Measurements from ENCODE around the gene HS3ST5. TPM values are rescaled to one million over a fixed set of nuclear protein-coding genes. Genes with fewer than 3 reads are reported as not detected.
A peak's percentile ranks its signal among the peaks of the same experiment; 100 is the strongest.

The HS3ST5 gene
- total RNA-seq, 1 experiment from 2014 or later, result 0.55 TPM

DNA sequence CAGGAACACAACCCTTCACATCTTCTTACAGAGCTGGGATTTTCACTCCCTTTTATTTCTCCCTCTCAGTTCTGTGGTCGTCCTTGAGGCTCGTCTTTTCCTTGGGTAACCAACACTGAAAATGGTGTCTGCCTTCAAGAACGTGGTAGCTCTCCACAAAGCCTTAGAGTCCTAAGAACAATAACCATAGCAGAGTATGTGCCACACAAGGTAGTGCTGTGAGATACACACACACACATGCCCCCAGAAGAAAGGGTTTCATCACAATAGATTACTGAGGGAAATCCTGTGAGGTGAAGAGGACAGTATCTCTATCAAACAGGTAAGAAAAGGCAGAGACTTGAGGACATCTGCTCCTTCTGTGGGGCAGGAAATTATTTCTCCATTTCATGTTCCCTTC is 267.0 kb downstream of the HS3ST5 start:
- no peak overlapping the region for H3K4me3 ChIP-seq
- H3K36me3 ChIP-seq, result no peaks in the 10 kb centered on the region
- H3K9me3 ChIP-seq (replicated peaks), result no peaks in the 10 kb centered on the region
- no peak for DNase-seq
- H3K4me1 ChIP-seq, result peaks cover 14% of the 10 kb centered on the region
- H3K27me3 ChIP-seq, result no peaks in the 10 kb centered on the region
- H3K27ac ChIP-seq, result no peak overlapping the region

DNA sequence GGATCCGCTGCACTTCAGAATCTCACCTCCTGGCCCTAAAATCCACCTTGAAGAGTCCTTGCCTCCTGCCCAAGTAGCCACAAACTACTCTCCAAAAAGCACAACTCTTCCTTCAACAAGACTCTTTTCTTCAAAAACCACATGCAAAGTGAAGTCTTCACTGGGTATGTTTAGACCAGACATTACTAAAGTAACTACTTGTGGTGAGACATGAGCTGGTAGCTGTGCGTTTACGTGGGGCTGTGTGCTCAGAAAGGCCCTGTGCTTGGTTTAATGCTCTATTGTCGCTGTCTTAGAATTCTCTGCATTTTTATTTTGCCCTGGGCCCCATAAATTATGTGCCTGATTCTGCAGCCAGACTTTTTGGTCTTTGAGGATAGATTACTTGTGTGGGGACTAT is 267.5 kb downstream of the HS3ST5 start:
- Histone ChIP-seq H3K4me3 (no peak overlapping the region), H3K36me3 (no peaks in the 10 kb centered on the region), H3K9me3 (replicated peaks) (no peaks in the 10 kb centered on the region), H3K27ac (no peak overlapping the region), H3K4me1 (peaks cover 11% of the 10 kb centered on the region), H3K27me3 (no peaks in the 10 kb centered on the region)
- no peak for DNase-seq

GRCh38 chr6:114068771-114069170 is 274.1 kb downstream of the HS3ST5 start:
- H3K9me3 ChIP-seq (replicated peaks), result no peaks in the 10 kb centered on the region
- no peak overlapping the region for H3K4me3 ChIP-seq
- H3K27ac ChIP-seq, result no peak overlapping the region
- no peak for DNase-seq
- no peaks in the 10 kb centered on the region; the same call in 1 of the 2 replicates for H3K36me3 ChIP-seq
- H3K4me1 ChIP-seq, result no peaks in the 10 kb centered on the region
- H3K27me3 ChIP-seq, result no peaks in the 10 kb centered on the region

GRCh38 chr6:114068116-114068515 is 274.7 kb downstream of the HS3ST5 start:
- Histone ChIP-seq H3K4me1 (no peaks in the 10 kb centered on the region), H3K27ac (no peak overlapping the region), H3K4me3 (no peak overlapping the region), H3K36me3 (no peaks in the 10 kb centered on the region; the same call in 1 of the 2 replicates), H3K27me3 (no peaks in the 10 kb centered on the region), H3K9me3 (replicated peaks) (no peaks in the 10 kb centered on the region)
- no peak for DNase-seq

DNA sequence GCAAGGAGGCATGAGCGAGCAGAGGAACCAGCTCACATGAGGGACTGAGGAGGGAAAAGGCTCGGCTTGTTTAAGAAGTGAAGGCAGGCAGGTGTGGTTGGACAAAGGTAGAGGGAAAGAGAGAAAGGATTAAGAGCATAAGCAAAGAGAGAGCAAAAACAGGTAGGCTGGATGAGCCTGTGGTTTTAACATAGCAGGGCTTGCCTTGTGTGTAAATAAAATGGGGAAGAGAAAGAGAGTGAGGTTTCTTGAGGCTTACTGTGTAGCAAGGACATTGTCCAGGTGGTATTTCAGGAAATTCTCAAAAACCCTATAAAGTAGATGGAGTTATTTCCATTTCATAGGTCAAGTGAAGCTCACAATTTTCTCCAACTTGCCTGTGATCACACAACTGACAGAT is 278.0 kb downstream of the HS3ST5 start:
- no peaks in the 10 kb centered on the region for H3K9me3 ChIP-seq (replicated peaks)
- no peak overlapping the region for H3K27ac ChIP-seq
- H3K4me1 ChIP-seq, result no peaks in the 10 kb centered on the region
- no peak overlapping the region for H3K4me3 ChIP-seq
- no peaks in the 10 kb centered on the region; the same call in 1 of the 2 replicates for H3K36me3 ChIP-seq
- DNase-seq, result no peak
- H3K27me3 ChIP-seq, result no peaks in the 10 kb centered on the region

DNA sequence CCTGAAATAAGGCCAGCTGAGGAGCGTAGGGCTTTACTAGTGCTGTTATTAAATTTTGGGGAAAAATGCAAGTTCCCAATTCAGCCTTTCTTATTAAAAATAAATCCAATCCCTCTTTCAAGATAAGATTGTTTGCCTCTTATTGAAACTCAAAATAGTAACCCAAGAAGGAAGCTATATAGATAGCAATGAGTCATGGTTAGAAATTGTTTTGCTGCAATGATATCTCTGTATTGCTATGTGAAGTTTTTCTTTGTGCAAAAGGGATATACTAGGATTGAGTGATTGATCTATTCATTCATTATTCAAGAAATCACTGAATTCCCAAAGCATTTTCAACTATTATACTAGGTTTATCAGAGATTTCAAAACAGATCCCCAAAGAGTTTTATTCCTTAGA is 278.9 kb downstream of the HS3ST5 start:
- H3K4me3 ChIP-seq, result no peak overlapping the region
- DNase-seq, result no peak
- no peak overlapping the region for H3K27ac ChIP-seq
- no peaks in the 10 kb centered on the region for H3K27me3 ChIP-seq
- H3K9me3 ChIP-seq (replicated peaks), result no peaks in the 10 kb centered on the region
- no peaks in the 10 kb centered on the region; the same call in 1 of the 2 replicates for H3K36me3 ChIP-seq
- no peaks in the 10 kb centered on the region for H3K4me1 ChIP-seq

- 0 out of 2 replicates have a peak, but pooled peaks cover 2% of the 10 kb centered on the region for H3K4me1 ChIP-seq
These were observed 280.6 kb downstream of the HS3ST5 start for GRCh38 chr6:114062199-114062598.

GRCh38 chr6:114061741-114062140 is 281.1 kb downstream of the HS3ST5 start:
- Histone ChIP-seq H3K4me3 (no peak overlapping the region), H3K27ac (no peak overlapping the region), H3K4me1 (0 out of 2 replicates have a peak, but pooled peaks cover 2% of the 10 kb centered on the region), H3K9me3 (replicated peaks) (no peaks in the 10 kb centered on the region), H3K27me3 (no peaks in the 10 kb centered on the region), H3K36me3 (no peaks in the 10 kb centered on the region)
- DNase-seq, result no peak

More at GRCh38 chr6:114062199-114062598, 280.6 kb downstream of the HS3ST5 start:
- H3K27ac ChIP-seq, result no peak overlapping the region
- no peaks in the 10 kb centered on the region for H3K9me3 ChIP-seq (replicated peaks)
- no peak for DNase-seq
- H3K4me3 ChIP-seq, result no peak overlapping the region
- H3K27me3 ChIP-seq, result no peaks in the 10 kb centered on the region
- H3K36me3 ChIP-seq, result no peaks in the 10 kb centered on the region

DNA sequence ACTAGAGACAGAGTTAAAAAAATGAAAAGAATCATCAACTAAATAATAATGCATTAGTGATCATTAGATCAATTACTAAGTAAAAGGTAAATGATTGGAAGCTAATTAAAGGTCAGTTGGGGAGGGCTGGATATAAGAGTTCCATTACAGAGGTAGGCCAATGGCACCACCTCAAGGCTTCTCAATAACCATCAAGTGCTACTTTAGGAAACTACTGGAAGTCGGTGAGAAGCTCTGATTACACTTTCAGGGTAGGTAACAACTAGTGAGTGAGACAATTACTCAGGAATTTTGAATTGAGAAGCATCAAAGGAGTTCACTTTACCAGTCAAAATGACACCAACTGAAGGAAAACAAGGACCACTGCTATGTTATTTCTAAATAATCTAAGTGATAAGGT is 281.7 kb downstream of the HS3ST5 start:
- Histone ChIP-seq H3K4me3 (no peak overlapping the region), H3K36me3 (no peaks in the 10 kb centered on the region), H3K9me3 (replicated peaks) (no peaks in the 10 kb centered on the region), H3K27ac (no peak overlapping the region), H3K27me3 (no peaks in the 10 kb centered on the region), H3K4me1 (0 out of 2 replicates have a peak, but pooled peaks cover 2% of the 10 kb centered on the region)
- no peak for DNase-seq

DNA sequence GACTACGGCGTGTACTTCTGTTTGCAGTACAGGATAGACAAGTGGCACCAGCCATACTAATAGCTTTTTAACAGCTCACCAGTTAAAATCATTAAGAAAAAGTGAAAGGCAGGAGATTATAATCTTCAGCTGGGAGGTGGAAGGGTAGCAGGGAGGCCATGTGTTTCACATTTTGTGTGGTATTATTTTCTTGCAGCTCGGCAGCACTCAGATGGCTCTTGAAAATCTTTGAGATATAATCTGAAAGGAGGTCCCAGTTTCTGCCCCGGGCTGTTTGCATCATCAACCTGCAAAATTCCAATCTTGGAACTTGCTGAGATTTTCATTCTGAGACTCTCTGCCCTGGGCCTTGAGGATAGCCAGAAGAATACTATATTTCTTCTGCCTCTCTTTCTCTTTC is 284.4 kb downstream of the HS3ST5 start:
- Histone ChIP-seq H3K36me3 (no peaks in the 10 kb centered on the region), H3K4me3 (no peak overlapping the region), H3K4me1 (peaks cover 7% of the 10 kb centered on the region; the same call in 1 of the 2 replicates), H3K27me3 (no peaks in the 10 kb centered on the region), H3K27ac (no peak overlapping the region), H3K9me3 (replicated peaks) (no peaks in the 10 kb centered on the region)
- no peak for DNase-seq

DNA sequence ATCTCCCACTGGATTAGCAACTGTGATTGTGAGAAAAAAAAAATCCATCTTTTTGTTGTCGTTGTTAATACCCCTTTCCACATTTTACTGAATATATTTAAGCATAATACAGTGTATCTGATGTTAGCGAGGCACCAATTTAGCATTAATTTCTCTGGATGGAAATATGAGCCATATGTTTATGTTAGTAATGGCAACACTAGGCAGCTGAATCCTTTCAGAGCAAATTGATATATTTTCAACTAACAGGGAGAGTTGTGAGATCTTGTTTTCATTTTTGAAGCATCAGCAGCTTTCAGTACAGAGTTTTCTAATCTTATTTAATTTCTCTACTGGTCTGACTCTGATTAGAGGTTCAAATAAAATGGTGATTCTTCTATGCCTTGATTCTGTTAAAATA is 287.1 kb downstream of the HS3ST5 start:
- H3K9me3 ChIP-seq (replicated peaks), result no peaks in the 10 kb centered on the region
- peaks cover 5% of the 10 kb centered on the region; the same call in 1 of the 2 replicates for H3K36me3 ChIP-seq
- H3K4me1 ChIP-seq, result peaks cover 7% of the 10 kb centered on the region; the same call in 1 of the 2 replicates
- H3K27me3 ChIP-seq, result no peaks in the 10 kb centered on the region
- DNase-seq, result peak in 1 of 2 experiments; percentile 17
- H3K27ac ChIP-seq, result no peak overlapping the region
- no peak overlapping the region for H3K4me3 ChIP-seq

DNA sequence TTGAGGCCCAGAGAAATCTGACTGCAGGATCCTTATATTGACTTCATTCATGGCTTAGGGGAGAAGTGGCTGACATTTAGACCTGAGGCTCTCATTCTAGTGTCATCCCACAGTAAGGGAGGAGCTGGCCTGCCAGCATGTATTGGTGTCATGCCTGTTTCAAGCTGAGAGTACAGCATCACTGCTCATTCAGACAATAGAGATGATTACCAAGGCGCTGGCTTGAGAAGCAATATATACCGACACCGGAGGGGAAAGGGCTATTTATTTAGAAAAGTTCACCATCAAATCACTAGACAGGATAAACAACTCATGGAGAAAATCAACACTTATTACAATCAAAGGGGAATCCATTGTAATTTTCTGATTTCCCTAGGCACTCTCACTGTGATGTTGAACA is 287.5 kb downstream of the HS3ST5 start:
- Histone ChIP-seq H3K27me3 (no peaks in the 10 kb centered on the region), H3K27ac (no peak overlapping the region), H3K36me3 (peaks cover 5% of the 10 kb centered on the region; the same call in 1 of the 2 replicates), H3K4me3 (no peak overlapping the region), H3K4me1 (peaks cover 7% of the 10 kb centered on the region), H3K9me3 (replicated peaks) (no peaks in the 10 kb centered on the region)
- DNase-seq, result no peak

DNA sequence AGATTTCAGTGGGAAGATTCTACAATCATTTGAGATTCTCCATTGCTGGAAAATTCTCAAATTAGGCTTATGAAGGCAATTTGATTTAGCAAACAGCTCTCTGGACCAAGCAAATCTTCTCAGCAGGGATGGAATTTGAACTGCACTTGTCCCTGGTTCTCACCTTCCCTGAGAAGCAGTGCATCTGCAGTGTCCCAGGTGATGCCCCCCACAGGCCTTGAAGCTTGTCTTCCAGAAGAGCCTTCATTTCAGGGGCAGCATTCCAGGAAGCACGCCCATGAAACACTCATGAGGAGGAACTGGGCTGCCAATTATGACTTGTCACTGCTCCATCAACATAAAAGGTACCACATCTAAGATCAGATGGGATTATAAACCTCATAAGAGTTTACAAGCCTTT is 289.0 kb downstream of the HS3ST5 start:
- H3K4me1 ChIP-seq, result peaks cover 19% of the 10 kb centered on the region
- no peaks in the 10 kb centered on the region for H3K27me3 ChIP-seq
- no peak overlapping the region for H3K27ac ChIP-seq
- peaks cover 5% of the 10 kb centered on the region; the same call in 1 of the 2 replicates for H3K36me3 ChIP-seq
- DNase-seq, result no peak
- H3K9me3 ChIP-seq (replicated peaks), result no peaks in the 10 kb centered on the region
- no peak overlapping the region for H3K4me3 ChIP-seq

- H3K4me3 ChIP-seq, result no peak overlapping the region
- DNase-seq, result no peak
- H3K27ac ChIP-seq, result no peak overlapping the region
- peaks cover 5% of the 10 kb centered on the region; the same call in 1 of the 2 replicates for H3K36me3 ChIP-seq
- no peaks in the 10 kb centered on the region for H3K9me3 ChIP-seq (replicated peaks)
- no peaks in the 10 kb centered on the region for H3K27me3 ChIP-seq
- peaks cover 16% of the 10 kb centered on the region for H3K4me1 ChIP-seq
These were observed 290.7 kb downstream of the HS3ST5 start for GRCh38 chr6:114052141-114052540.

GRCh38 chr6:114051031-114051430 is 291.8 kb downstream of the HS3ST5 start:
- H3K36me3 ChIP-seq, result peaks cover 5% of the 10 kb centered on the region; the same call in 1 of the 2 replicates
- no peak for DNase-seq
- H3K4me3 ChIP-seq, result no peak overlapping the region
- H3K4me1 ChIP-seq, result peaks cover 16% of the 10 kb centered on the region
- no peaks in the 10 kb centered on the region for H3K27me3 ChIP-seq
- no peak overlapping the region for H3K27ac ChIP-seq
- H3K9me3 ChIP-seq (replicated peaks), result no peaks in the 10 kb centered on the region

GRCh38 chr6:114049367-114049966 is 293.4 kb downstream of the HS3ST5 start:
- Histone ChIP-seq H3K27ac (peak overlapping the region; percentile 19; the same call in 1 of the 2 replicates), H3K4me1 (peaks cover 12% of the 10 kb centered on the region), H3K9me3 (replicated peaks) (no peaks in the 10 kb centered on the region), H3K27me3 (no peaks in the 10 kb centered on the region), H3K4me3 (no peak overlapping the region), H3K36me3 (peaks cover 5% of the 10 kb centered on the region; the same call in 1 of the 2 replicates)
- DNase-seq, result peak; percentile 29 to 32

Data from SJCRH30 (cell line).